Raji (cell line): ENCODE data around the gene VCAN.

ENCODE experiments used
- POLR2A ChIP-seq: IDR thresholded peaks from 2 replicates; pipeline ENCODE4 v1.6.1; 2011; ENCODE audit warnings: low read depth, low read length, control low read depth; ENCODE audit not compliant: insufficient read depth

Gene VCAN

DNA sequence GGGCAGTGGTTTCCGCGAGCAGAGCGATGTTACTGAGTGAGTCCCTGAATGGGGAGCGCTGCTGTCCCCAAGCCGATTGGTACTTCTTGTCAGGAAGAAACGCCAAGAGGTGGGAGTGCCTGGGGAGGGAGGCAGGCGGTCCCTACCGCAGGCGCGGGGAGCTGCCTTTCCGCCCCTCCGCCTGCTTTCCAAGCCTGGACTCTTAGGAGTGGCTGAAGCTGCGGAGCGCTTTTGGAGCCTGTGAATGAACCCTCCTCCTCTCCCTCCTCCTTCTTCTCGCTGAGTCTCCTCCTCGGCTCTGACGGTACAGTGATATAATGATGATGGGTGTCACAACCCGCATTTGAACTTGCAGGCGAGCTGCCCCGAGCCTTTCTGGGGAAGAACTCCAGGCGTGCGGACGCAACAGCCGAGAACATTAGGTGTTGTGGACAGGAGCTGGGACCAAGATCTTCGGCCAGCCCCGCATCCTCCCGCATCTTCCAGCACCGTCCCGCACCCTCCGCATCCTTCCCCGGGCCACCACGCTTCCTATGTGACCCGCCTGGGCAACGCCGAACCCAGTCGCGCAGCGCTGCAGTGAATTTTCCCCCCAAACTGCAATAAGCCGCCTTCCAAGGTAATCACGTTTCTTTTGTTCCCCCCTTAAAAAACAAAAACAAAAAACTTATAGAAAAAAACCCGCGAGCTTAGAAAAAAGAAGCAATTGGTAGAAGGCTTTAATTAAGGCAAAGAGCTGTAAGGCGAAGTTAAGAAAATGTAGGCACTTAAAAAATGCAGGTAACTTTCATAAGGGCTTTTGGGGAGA lies at the start of gene VCAN:
VCAN (plus strand) TSS at position 340 of the 808 bp plus-strand sequence. CDS start 11,775 bp downstream, outside the sequence.
- TF ChIP-seq POLR2A: no peak

- TF ChIP-seq POLR2A: no peak
These were observed 49.3 kb upstream of the VCAN start for GRCh38 chr5:83422284-83422683.

DNA sequence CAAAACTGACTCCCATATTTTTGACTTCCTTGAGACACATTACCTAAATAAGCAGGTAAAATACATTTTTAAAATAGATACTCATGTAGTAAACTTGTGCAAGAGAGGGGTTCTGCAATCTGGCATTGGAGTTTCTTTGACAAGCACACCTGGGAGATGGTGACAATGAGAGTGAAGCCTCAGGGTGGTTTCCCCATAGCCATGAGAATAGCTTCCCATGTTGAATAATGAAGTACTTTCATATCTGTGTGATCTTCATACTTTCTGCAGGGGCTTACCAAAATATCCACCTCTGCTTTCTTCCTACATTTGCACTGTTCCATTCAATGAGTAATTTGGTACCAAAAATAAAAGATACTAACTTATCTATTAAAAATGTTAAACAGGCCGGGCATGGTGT lies 44.7 kb upstream of the VCAN start:
- no peak for TF ChIP-seq POLR2A

DNA sequence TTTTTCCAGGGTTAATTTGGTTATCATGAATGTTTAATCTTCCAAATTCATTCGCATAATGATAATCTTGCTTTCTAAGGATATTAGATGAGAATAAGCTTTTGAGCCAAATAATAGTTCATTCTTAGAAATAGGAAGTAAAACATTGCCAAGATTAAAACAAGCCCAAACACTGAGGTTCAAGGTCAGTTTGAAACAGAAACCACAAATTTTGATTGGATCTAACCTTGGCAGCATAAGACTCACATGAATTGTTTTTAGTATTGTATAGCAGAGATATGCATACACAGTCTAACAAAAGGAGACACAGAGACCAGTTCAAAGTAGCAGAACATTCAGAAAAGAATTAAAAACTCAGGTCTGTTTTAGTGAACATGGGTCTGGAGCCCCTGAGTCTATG lies 43.4 kb upstream of the VCAN start:
- TF ChIP-seq POLR2A: no peak

DNA sequence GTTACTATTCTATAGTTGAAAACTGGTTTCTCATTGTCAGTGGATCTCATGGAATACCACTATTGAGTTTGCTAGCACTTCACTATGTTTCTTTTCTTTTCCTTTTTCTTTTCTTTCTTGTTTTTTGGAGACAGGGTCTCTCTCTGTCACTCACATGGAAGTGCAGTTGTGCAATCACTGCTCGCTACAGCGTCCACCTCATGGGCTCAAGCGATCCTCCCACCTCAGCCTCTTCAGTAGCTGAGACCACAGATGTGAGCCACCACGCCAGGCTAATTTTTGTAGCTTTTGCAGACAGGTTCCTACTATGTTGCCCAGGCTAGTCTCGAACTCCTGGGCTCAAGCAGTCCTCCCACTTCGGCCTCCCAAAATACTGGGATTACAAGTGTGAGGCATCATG lies 42.7 kb upstream of the VCAN start:
- TF ChIP-seq POLR2A: no peak

GRCh38 chr5:83430130-83431010 lies 41.2 kb upstream of the VCAN start:
- TF ChIP-seq POLR2A: no peak

- no peak for TF ChIP-seq POLR2A
These were observed 37.7 kb upstream of the VCAN start for GRCh38 chr5:83433891-83434290.

GRCh38 chr5:83434946-83435345 lies 36.6 kb upstream of the VCAN start:
- no peak for TF ChIP-seq POLR2A

GRCh38 chr5:83436276-83436675 lies 35.3 kb upstream of the VCAN start:
- no peak for TF ChIP-seq POLR2A

DNA sequence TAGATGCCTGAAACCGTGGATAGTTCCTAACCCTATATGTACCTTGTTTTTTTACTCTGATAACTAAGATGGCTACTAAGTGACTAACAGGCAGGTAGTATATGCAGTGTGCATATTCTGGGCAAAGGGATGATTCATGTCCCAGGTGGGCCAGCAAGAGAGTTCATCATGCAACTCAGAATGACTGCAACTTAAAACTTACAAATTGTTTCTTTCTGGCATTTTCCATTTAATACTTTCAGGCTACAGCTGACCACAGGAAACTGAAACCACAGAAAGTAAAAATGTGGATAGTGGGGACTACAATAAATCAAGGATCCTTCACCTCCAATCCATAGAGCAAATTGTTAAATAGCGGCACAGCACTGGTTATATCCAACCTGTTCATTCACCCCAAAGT lies 30.7 kb upstream of the VCAN start:
- TF ChIP-seq POLR2A: no peak

- TF ChIP-seq POLR2A: no peak
These were observed 29.8 kb upstream of the VCAN start for GRCh38 chr5:83441747-83442146.

- TF ChIP-seq POLR2A: no peak
These were observed 28.0 kb upstream of the VCAN start for GRCh38 chr5:83443534-83443933.

DNA sequence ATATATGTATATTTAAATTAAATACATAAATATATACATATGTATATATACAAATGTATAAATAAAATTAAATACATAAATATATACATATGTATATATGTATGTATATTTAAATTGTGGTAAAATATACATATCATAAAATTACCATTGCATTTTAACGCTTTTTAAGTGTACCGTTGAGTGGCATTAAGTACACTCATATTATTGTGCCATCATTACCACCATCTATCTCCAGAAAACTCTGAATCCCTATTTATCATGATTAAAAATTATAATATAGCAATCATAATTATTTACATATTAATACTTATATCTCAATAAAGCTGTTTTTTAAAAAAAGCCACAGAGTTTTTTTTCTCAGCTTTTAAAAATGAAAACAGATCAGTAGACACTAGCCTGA lies 27.1 kb upstream of the VCAN start:
- no peak for TF ChIP-seq POLR2A

DNA sequence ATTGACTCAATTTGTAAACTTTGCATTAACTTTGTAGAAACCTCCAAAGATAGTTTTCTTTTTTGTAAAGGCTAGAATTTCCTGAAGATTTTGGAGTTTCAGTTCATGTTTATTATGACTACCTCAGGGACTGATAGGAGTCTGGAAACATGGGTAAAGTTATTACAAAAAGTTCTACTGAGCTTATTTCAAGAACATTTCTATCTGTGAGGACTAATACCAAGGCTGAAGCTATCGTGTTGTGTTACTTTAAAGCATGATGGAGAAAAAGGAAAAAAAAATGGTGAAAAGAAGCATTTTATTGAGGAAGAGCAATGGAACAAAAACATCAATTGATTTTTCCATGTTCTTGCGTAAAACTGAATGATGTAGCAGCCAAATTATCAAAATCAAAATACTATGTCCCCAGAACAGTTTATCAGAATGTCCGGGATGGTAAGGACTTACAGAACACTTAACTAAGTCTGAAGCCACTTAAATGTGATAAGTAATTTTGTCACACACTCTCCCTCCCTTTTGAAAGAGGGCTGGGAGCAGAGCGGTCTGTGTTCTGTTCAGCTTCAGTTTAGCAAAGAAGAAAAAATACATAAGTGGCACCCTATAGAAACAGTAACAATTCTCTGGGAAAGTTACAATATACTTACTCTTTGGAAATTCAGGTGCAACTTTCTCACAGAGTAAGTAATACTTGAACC lies 25.1 kb upstream of the VCAN start:
- no peak for TF ChIP-seq POLR2A

- TF ChIP-seq POLR2A: no peak
These were observed 24.0 kb upstream of the VCAN start for GRCh38 chr5:83447533-83447932.
